Activated T-cell treated with anti-CD3 and anti-CD28 coated beads for 1 hour (primary cell): ENCODE data around the gene MLANA.

Experiments used
- DNase-seq: peaks from one replicate; pipeline ENCODE4 v3.0.0-alpha.2; 2020; ENCODE audit warnings: low read depth

Gene MLANA

GRCh38 chr9:5902377-5902776 is 11.7 kb downstream of the MLANA start:
- DNase-seq: no peak

- DNase-seq: no peak
Observed at GRCh38 chr9:5908918-5909317, 18.2 kb downstream of the MLANA start.

GRCh38 chr9:5909976-5910375 is 19.3 kb downstream of the MLANA start:
- no peak for DNase-seq

- no peak for DNase-seq
Observed at GRCh38 chr9:5910413-5911057, 19.8 kb downstream of the MLANA start.

GRCh38 chr9:5915438-5915837 is 24.7 kb downstream of the MLANA start:
- DNase-seq: no peak

- no peak for DNase-seq
Observed at GRCh38 chr9:5917273-5917672, 26.6 kb downstream of the MLANA start.

- DNase-seq: no peak
Observed at GRCh38 chr9:5917888-5918287, 27.2 kb downstream of the MLANA start.

- DNase-seq: no peak
Observed at GRCh38 chr9:5918460-5918859, 27.8 kb downstream of the MLANA start.

GRCh38 chr9:5920860-5921328 is 30.2 kb downstream of the MLANA start:
- DNase-seq: no peak

- DNase-seq: no peak
Observed at GRCh38 chr9:5922192-5922591, 31.5 kb downstream of the MLANA start.

GRCh38 chr9:5931657-5932056 is 41.0 kb downstream of the MLANA start:
- no peak for DNase-seq

GRCh38 chr9:5938449-5938848 is 47.8 kb downstream of the MLANA start:
- DNase-seq: no peak

- DNase-seq: no peak
Observed at GRCh38 chr9:5939530-5939929, 48.8 kb downstream of the MLANA start.

- no peak for DNase-seq
Observed at GRCh38 chr9:5941214-5941613, 50.5 kb downstream of the MLANA start.

GRCh38 chr9:5945112-5945511 is 54.4 kb downstream of the MLANA start:
- DNase-seq: no peak

GRCh38 chr9:5947912-5948311 is 57.2 kb downstream of the MLANA start:
- DNase-seq: no peak

GRCh38 chr9:5949103-5949699 is 58.5 kb downstream of the MLANA start:
- no peak for DNase-seq

- no peak for DNase-seq
Observed at GRCh38 chr9:5950261-5950660, 59.6 kb downstream of the MLANA start.

- no peak for DNase-seq
Observed at GRCh38 chr9:5951686-5952211, 61.1 kb downstream of the MLANA start.

- no peak for DNase-seq
Observed at GRCh38 chr9:5953743-5954707, 63.3 kb downstream of the MLANA start.

- no peak for DNase-seq
Observed at GRCh38 chr9:5957166-5957565, 66.5 kb downstream of the MLANA start.

GRCh38 chr9:5958273-5958672 is 67.6 kb downstream of the MLANA start:
- DNase-seq: no peak
